GM12878 (cell line): ENCODE data around the gene CLEC16A. TPM values are rescaled to one million over a fixed set of nuclear protein-coding genes. Genes with fewer than 3 reads are reported as not detected.

Source experiments
- ATF3 ChIP-seq: IDR thresholded peaks from 2 replicates; pipeline ENCODE4 v1.6.1; 2011; ENCODE audit warnings: low read depth, mild to moderate bottlenecking, low read length, moderate library complexity, borderline replicate concordance; ENCODE audit errors: extremely low read depth
- BCL11A ChIP-seq: IDR thresholded peaks from 2 replicates; pipeline ENCODE4 v1.6.1; 2011; ENCODE audit warnings: low read depth, low read length
- CBX5 ChIP-seq: sonication (generic); IDR thresholded peaks from 2 replicates; pipeline ENCODE4 v1.6.1; 2016; ENCODE audit warnings: low read depth, moderate library complexity, mild to moderate bottlenecking, inconsistent platforms
- FOXK2 ChIP-seq: fragments of 450-650 bp; IDR thresholded peaks from 2 replicates; pipeline ENCODE4 v1.6.1; 2017; ENCODE audit warnings: mild to moderate bottlenecking, moderate library complexity
- IRF4 ChIP-seq: IDR thresholded peaks from 2 replicates; pipeline ENCODE4 v1.6.1; 2011; ENCODE audit warnings: low read depth, low read length
- MAX ChIP-seq: IDR thresholded peaks from 2 replicates; pipeline ENCODE4 v1.6.1; 2012; ENCODE audit warnings: low read depth, low read length, improper control_type of control experiment
- RBBP5 ChIP-seq: fragments of 200-600 bp; sonication (generic); conservative IDR thresholded peaks from 2 replicates; pipeline ENCODE4 v1.6.1; 2016
- ZBTB33 ChIP-seq: fragments of 450-650 bp; IDR thresholded peaks from 2 replicates; pipeline ENCODE4 v1.6.1; 2017; ENCODE audit warnings: mild to moderate bottlenecking
- ZBTB40 ChIP-seq: fragments of 450-650 bp; IDR thresholded peaks from 2 replicates; pipeline ENCODE4 v1.6.1; 2016; ENCODE audit warnings: mild to moderate bottlenecking, moderate library complexity, borderline replicate concordance
- ZNF687 ChIP-seq: fragments of 450-650 bp; IDR thresholded peaks from 2 replicates; pipeline ENCODE4 v1.6.1; 2017; ENCODE audit warnings: mild to moderate bottlenecking, moderate library complexity
- polyA plus RNA-seq, 11 experiments: library from polyadenylated mRNA; depleted of rRNA in 4 of 11; unstranded in 6 of 11; stranded (reverse) in 5 of 11; fragments of >200 nt; fragmentation: Nextera tagmentation in 4 of 11; fragmentation: Illumina TruSeq in 1 of 11; extraction: Ambion mirVana in 4 of 11; extraction: Trizol in 1 of 11; gene quantifications; 1 replicate in 1 of 11; 2 replicates in 10 of 11; pipeline versions ENCODE4 v1.2.1 to v1.2.3, GENCODE V29; 2011 to 2016; ENCODE audit warnings: inconsistent platforms in 2 of 11, missing spikeins in 2 of 11, low read depth in 1 of 11
- total RNA-seq, 4 experiments: library from RNA; depleted of rRNA in 3 of 4; stranded (reverse); fragments of >200 nt in 3 of 4; fragmentation: Illumina TruSeq in 1 of 4; extraction: Trizol in 1 of 4; gene quantifications; 2 replicates each; pipeline versions ENCODE4 v1.2.1 to v1.2.3, GENCODE V29; 2013 to 2021
- TF ChIP-seq, protein P1 (sequence below): fragments of 450-650 bp; formaldehyde crosslinking; IDR thresholded peaks from 2 replicates; pipeline ENCODE4 v1.5.0; 2022; ENCODE audit warnings: mild to moderate bottlenecking, missing genetic modification characterization

CLEC16A gene
- total and polyA plus RNA-seq, 10 of the 15 experiments (the other 5 are each of a cell fraction or from before 2014, with no cell fraction given) = 1.5 to 28.8 (median 19.2) TPM

DNA sequence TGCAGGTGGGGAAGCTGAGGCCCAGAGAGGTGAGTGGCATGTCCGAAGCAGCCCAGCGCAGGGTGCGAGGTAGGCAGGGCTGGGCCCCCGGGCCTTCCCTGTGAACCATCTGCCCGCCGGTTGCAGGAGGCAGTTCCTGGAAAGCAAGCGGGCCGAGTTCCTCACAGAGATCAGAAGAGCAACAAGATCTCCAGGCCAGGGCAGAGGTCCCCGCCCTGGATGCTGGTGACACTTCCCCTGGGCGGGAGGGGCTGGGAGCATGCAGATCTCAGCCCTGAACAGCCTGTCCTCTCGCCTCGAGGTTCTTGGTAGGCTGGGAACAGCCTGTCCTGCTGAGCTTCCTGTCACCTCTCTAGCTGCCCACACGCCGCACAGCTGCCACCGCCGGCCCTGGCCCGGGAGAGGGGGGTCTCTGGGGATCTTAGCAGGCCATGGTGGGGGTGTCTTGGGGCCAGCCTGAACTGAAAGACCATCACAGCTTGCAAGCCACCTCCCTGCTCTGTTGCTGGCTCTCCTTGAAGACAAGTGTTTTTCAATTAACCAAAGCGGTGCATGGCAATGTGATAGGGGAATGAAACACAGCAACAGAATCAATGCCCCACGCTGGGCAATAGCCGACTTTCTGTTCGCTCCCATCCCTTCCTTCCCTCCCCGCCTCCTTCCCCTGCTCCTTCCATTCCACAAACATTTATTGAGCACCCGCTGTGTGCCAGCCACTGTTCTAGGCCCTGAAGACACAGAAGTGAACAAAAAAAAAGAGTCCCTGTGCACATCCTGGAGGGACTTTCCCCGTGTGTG lies 279.9 kb downstream of the CLEC16A start (continued):
- TF ChIP-seq ZBTB40 (no peak; the same call in 1 of the 2 replicates), ATF3 (no peak), MAX (no peak), CBX5 (no peak), ZBTB33 (no peak), ZNF687 (peak; percentile 93), IRF4 (no peak), BCL11A (no peak), FOXK2 (no peak), RBBP5 (no peak)
- TF ChIP-seq, protein P1, sequence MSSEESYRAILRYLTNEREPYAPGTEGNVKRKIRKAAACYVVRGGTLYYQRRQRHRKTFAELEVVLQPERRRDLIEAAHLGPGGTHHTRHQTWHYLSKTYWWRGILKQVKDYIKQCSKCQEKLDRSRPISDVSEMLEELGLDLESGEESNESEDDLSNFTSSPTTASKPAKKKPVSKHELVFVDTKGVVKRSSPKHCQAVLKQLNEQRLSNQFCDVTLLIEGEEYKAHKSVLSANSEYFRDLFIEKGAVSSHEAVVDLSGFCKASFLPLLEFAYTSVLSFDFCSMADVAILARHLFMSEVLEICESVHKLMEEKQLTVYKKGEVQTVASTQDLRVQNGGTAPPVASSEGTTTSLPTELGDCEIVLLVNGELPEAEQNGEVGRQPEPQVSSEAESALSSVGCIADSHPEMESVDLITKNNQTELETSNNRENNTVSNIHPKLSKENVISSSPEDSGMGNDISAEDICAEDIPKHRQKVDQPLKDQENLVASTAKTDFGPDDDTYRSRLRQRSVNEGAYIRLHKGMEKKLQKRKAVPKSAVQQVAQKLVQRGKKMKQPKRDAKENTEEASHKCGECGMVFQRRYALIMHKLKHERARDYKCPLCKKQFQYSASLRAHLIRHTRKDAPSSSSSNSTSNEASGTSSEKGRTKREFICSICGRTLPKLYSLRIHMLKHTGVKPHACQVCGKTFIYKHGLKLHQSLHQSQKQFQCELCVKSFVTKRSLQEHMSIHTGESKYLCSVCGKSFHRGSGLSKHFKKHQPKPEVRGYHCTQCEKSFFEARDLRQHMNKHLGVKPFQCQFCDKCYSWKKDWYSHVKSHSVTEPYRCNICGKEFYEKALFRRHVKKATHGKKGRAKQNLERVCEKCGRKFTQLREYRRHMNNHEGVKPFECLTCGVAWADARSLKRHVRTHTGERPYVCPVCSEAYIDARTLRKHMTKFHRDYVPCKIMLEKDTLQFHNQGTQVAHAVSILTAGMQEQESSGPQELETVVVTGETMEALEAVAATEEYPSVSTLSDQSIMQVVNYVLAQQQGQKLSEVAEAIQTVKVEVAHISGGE (CRISPR knock-in tag) = no peak
